Neural progenitor cell (in vitro differentiated cells): ENCODE data around the gene CCT7. TPM values are rescaled to one million over a fixed set of nuclear protein-coding genes. Genes with fewer than 3 reads are reported as not detected.

Source experiments
- DNase-seq: peaks from one replicate; pipeline ENCODE4 v3.0.0-alpha.2; 2016; ENCODE audit warnings: low spot score
- H2AFZ ChIP-seq: fragments of 200-600 bp; sonication (generic); replicated peaks from 2 replicates; pipeline ENCODE4 v1.6.1; 2016; ENCODE audit warnings: antibody characterized with exemption
- H3F3A ChIP-seq: fragments of 200-600 bp; sonication (generic); 2 replicates; pipeline ENCODE4 v1.6.1; 2016; ENCODE audit warnings: antibody characterized with exemption, low read depth
- H3K27ac ChIP-seq: fragments of 200-600 bp; sonication (generic); 2 replicates; pipeline ENCODE4 v1.5.1; 2016; ENCODE audit warnings: mild to moderate bottlenecking
- H3K27me3 ChIP-seq: fragments of 200-600 bp; sonication (generic); 2 replicates; pipeline ENCODE4 v1.6.1; 2016; ENCODE audit warnings: mild to moderate bottlenecking, moderate library complexity
- H3K36me3 ChIP-seq: fragments of 200-600 bp; sonication (generic); 2 replicates; pipeline ENCODE4 v1.5.1; 2016
- H3K4me1 ChIP-seq: fragments of 200-600 bp; sonication (generic); 2 replicates; pipeline ENCODE4 v1.6.1; 2016; ENCODE audit warnings: mixed run types
- H3K4me2 ChIP-seq: fragments of 200-600 bp; sonication (generic); 2 replicates; pipeline ENCODE4 v1.6.1; 2016
- H3K4me3 ChIP-seq: fragments of 200-600 bp; sonication (generic); 2 replicates; pipeline ENCODE4 v1.5.1; 2016
- H3K79me2 ChIP-seq: fragments of 200-600 bp; sonication (generic); 2 replicates; pipeline ENCODE4 v1.6.1; 2016; ENCODE audit warnings: low read depth
- H3K9ac ChIP-seq: fragments of 200-600 bp; sonication (generic); 2 replicates; pipeline ENCODE4 v1.6.1; 2016
- H3K9me3 ChIP-seq: fragments of 200-600 bp; sonication (generic); 2 replicates; pipeline ENCODE4 v1.5.1; 2016; ENCODE audit warnings: low read depth
- H4K20me1 ChIP-seq: fragments of 200-600 bp; sonication (generic); 2 replicates; pipeline ENCODE4 v1.6.1; 2016; ENCODE audit warnings: low read depth
- H3K27ac Mint-ChIP-seq: 3 replicates; pipeline ENCODE4 v1.8.0; 2021; ENCODE audit warnings: mixed read lengths
- H3K27me3 Mint-ChIP-seq: 2 replicates; pipeline ENCODE4 v1.8.0; 2022; ENCODE audit warnings: low read depth, mild to moderate bottlenecking, inconsistent platforms, moderate library complexity, mixed read lengths; ENCODE audit not compliant: insufficient read depth
- H3K36me3 Mint-ChIP-seq: 3 replicates; pipeline ENCODE4 v1.8.0; 2021; ENCODE audit warnings: mixed read lengths
- H3K4me1 Mint-ChIP-seq: 3 replicates; pipeline ENCODE4 v1.8.0; 2021; ENCODE audit warnings: mixed read lengths
- H3K4me3 Mint-ChIP-seq: 3 replicates; pipeline ENCODE4 v1.8.0; 2021; ENCODE audit warnings: mild to moderate bottlenecking, moderate library complexity, mixed read lengths
- H3K9me3 Mint-ChIP-seq: 3 replicates; pipeline ENCODE4 v1.8.0; 2020; ENCODE audit warnings: mixed read lengths
- EZH2 ChIP-seq: fragments of 200-600 bp; sonication (generic); IDR thresholded peaks from 2 replicates; pipeline ENCODE4 v1.6.1; 2017; ENCODE audit warnings: antibody characterized with exemption, mild to moderate bottlenecking, moderate library complexity
- EZH2phosphoT487 ChIP-seq: fragments of 200-600 bp; sonication (generic); IDR thresholded peaks from 2 replicates; pipeline ENCODE4 v1.6.1; 2017; ENCODE audit warnings: antibody characterized with exemption
- total RNA-seq: library from RNA; depleted of rRNA; stranded (reverse); fragments of >200 nt; gene quantifications from 2 replicates; pipeline ENCODE4 v1.2.3, GENCODE V29; 2015; ENCODE audit warnings: low replicate concordance
- TF ChIP-seq, protein P1 (sequence below): fragments of 200-600 bp; sonication (generic); IDR thresholded peaks from 2 replicates; pipeline ENCODE4 v1.5.1; 2017; ENCODE audit warnings: antibody characterized with exemption, mild to moderate bottlenecking

Gene CCT7
- total RNA-seq, 1 donor from 2014 or later = 456 TPM

- H2AFZ ChIP-seq = no peak overlapping the region
- no peaks in the 10 kb centered on the region for H3K27me3 ChIP-seq
- Mint-ChIP-seq H3K36me3 (peaks cover 27% of the 10 kb centered on the region), H3K27ac (no peak overlapping the region), H3K4me1 (no peaks in the 10 kb centered on the region), H3K9me3 (no peaks in the 10 kb centered on the region), H3K4me3 (no peak overlapping the region), H3K27me3 (peaks cover 2% of the 10 kb centered on the region)
- DNase-seq = no peak
- H3K27ac ChIP-seq = no peak overlapping the region
- H3K79me2 ChIP-seq = peaks cover 48% of the 10 kb centered on the region
- H3K9me3 ChIP-seq = no peaks in the 10 kb centered on the region
- no peak overlapping the region for H3K9ac ChIP-seq
- no peak overlapping the region for H3K4me2 ChIP-seq
- H4K20me1 ChIP-seq = peaks cover 82% of the 10 kb centered on the region
- no peaks in the 10 kb centered on the region for H3K4me1 ChIP-seq
- H3F3A ChIP-seq = no peaks in the 10 kb centered on the region
- peaks cover 24% of the 10 kb centered on the region for H3K36me3 ChIP-seq
- no peak overlapping the region for H3K4me3 ChIP-seq
- TF ChIP-seq, protein P1, sequence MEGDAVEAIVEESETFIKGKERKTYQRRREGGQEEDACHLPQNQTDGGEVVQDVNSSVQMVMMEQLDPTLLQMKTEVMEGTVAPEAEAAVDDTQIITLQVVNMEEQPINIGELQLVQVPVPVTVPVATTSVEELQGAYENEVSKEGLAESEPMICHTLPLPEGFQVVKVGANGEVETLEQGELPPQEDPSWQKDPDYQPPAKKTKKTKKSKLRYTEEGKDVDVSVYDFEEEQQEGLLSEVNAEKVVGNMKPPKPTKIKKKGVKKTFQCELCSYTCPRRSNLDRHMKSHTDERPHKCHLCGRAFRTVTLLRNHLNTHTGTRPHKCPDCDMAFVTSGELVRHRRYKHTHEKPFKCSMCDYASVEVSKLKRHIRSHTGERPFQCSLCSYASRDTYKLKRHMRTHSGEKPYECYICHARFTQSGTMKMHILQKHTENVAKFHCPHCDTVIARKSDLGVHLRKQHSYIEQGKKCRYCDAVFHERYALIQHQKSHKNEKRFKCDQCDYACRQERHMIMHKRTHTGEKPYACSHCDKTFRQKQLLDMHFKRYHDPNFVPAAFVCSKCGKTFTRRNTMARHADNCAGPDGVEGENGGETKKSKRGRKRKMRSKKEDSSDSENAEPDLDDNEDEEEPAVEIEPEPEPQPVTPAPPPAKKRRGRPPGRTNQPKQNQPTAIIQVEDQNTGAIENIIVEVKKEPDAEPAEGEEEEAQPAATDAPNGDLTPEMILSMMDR = no peak
- TF ChIP-seq EZH2phosphoT487 (no peak), EZH2 (no peak)
These were observed 10.5 kb downstream of the CCT7 start for GRCh38 chr2:73244580-73244979.

GRCh38 chr2:73246850-73247249 lies 12.7 kb downstream of the CCT7 start:
- no peaks in the 10 kb centered on the region for H3K9me3 Mint-ChIP-seq
- no peak overlapping the region for H3K4me2 ChIP-seq
- TF ChIP-seq EZH2phosphoT487 (no peak), EZH2 (no peak)
- TF ChIP-seq, protein P1 = no peak
- H3K27me3 ChIP-seq = no peaks in the 10 kb centered on the region
- no peak overlapping the region for H3K27ac Mint-ChIP-seq
- H3K4me1 ChIP-seq = no peaks in the 10 kb centered on the region
- no peak overlapping the region for H3K9ac ChIP-seq
- no peak overlapping the region for H3K4me3 ChIP-seq
- no peak overlapping the region for H2AFZ ChIP-seq
- peaks cover 18% of the 10 kb centered on the region for H3K36me3 ChIP-seq
- H3K27me3 Mint-ChIP-seq = peaks cover 2% of the 10 kb centered on the region
- no peaks in the 10 kb centered on the region for H3K9me3 ChIP-seq
- no peaks in the 10 kb centered on the region for H3K4me1 Mint-ChIP-seq
- H3F3A ChIP-seq = no peaks in the 10 kb centered on the region
- peaks cover 41% of the 10 kb centered on the region for H3K36me3 Mint-ChIP-seq
- no peak for DNase-seq
- H3K79me2 ChIP-seq = peaks cover 25% of the 10 kb centered on the region
- H4K20me1 ChIP-seq = peaks cover 64% of the 10 kb centered on the region
- no peak overlapping the region for H3K4me3 Mint-ChIP-seq
- no peak overlapping the region for H3K27ac ChIP-seq

GRCh38 chr2:73249636-73250035 lies 15.5 kb downstream of the CCT7 start:
- no peak overlapping the region for H3K4me2 ChIP-seq
- H3K4me3 Mint-ChIP-seq = no peak overlapping the region
- no peak overlapping the region for H3K27ac Mint-ChIP-seq
- no peaks in the 10 kb centered on the region for H3K9me3 Mint-ChIP-seq
- peaks cover 4% of the 10 kb centered on the region for H3K79me2 ChIP-seq
- peaks cover 2% of the 10 kb centered on the region for H3K27me3 Mint-ChIP-seq
- no peak overlapping the region for H3K9ac ChIP-seq
- no peaks in the 10 kb centered on the region for H3K4me1 Mint-ChIP-seq
- H3K4me3 ChIP-seq = no peak overlapping the region
- no peaks in the 10 kb centered on the region for H3K4me1 ChIP-seq
- no peaks in the 10 kb centered on the region for H3K9me3 ChIP-seq
- peaks cover 54% of the 10 kb centered on the region for H4K20me1 ChIP-seq
- no peak for DNase-seq
- peaks cover 49% of the 10 kb centered on the region for H3K36me3 Mint-ChIP-seq
- TF ChIP-seq, protein P1 = no peak
- TF ChIP-seq EZH2 (no peak), EZH2phosphoT487 (no peak)
- H3K36me3 ChIP-seq = peaks cover 14% of the 10 kb centered on the region
- H2AFZ ChIP-seq = no peak overlapping the region
- no peak overlapping the region for H3K27ac ChIP-seq
- peaks cover 4% of the 10 kb centered on the region for H3F3A ChIP-seq
- H3K27me3 ChIP-seq = no peaks in the 10 kb centered on the region
